ENCODE results near the gene GATA1. TPM values are rescaled to one million over a fixed set of nuclear protein-coding genes. Genes with fewer than 3 reads are reported as not detected.

The GATA1 gene
- polyA plus RNA-seq, 2 of the 4 experiments (the other 2 are of a cell fraction): not detected

DNA sequence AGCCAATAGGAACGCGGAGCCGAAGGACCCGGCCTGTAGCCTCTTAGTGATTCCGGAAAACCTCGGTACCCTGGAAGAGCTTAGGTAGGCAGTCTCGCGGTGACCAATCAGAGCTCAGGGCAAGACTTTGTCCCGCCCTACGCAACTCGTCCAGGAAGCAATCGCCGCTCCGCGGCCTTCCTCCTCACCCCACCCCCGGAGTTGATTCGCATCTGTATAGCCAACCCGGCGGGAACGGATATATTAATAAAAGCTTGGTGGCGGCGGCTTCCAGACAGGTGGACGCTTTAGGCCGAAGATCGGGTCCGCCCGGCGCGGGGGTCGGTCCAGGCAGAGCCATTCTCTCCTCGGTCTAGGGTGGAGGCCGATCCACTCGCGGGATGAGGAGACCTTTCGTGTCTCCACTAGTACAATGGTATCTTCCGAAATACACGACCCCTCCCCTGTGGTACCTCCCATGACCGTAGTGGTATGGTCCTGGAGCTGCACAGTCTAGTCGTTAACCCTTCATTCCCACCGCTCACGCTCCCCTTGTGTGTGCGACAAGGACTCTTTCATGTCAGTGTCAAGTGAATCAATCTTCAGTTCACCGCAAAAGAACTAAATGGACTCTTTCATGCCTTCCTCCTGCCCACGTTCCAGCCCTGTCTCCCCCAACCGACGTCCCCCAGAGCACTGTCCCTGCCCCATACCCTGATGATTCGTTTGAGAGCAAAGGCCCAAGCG, 49.0 kb upstream of the GATA1 start:
- Histone ChIP-seq H3K4me1 (peaks cover 6% of the 10 kb centered on the region), H3K9me3 (no peaks in the 10 kb centered on the region), H3K27ac (peak overlapping the region; percentile 93 to 97), H3K4me2 (peak overlapping the region; percentile 99), H3K4me3 (peak overlapping the region; percentile 76)
- peak; percentile 65 for FAIRE-seq
- ChIA-PET POLR2A (interaction anchor here (0.5 to 1.6 kb wide), 14 partner anchors 9 to 935 kb away, joined by 3 to 23 read pairs (median 4); partner anchors contain the start of genes HDAC6, OTUD5, PQBP1 and RBM3), CTCF (interaction anchor here (0.9 to 1.2 kb wide), 2 partner anchors 15 to 179 kb away, joined by 3 read pairs; no protein-coding TSS in a partner anchor)
- TF ChIP-seq, protein P1, sequence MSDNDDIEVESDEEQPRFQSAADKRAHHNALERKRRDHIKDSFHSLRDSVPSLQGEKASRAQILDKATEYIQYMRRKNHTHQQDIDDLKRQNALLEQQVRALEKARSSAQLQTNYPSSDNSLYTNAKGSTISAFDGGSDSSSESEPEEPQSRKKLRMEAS (IDR thresholded peaks at IDR 0.05): peak; percentile 57; the same call in 1 of the 2 replicates
- TF ChIP-seq PHF8 (IDR thresholded peaks at IDR 0.05; ENCODE audit: borderline replicate concordance, low read depth): peak; percentile 85
- 0 out of 2 replicates have a peak, but pooled peaks have one; percentile 35 for TF ChIP-seq GATA3 (IDR thresholded peaks at IDR 0.05; ENCODE audit: borderline replicate concordance)
- TF ChIP-seq JUN (IDR thresholded peaks at IDR 0.05): peak; percentile 43 to 88; a peak in 4 of 5 replicates
- no peak for TF ChIP-seq TP53 (CRISPR knock-in tag; IDR thresholded peaks at IDR 0.05)
- peak; percentile 52; the same call in 1 of the 2 replicates for TF ChIP-seq RFX5 (IDR thresholded peaks at IDR 0.05)
- no peak for TF ChIP-seq BHLHE40 (IDR thresholded peaks at IDR 0.05; ENCODE audit: low read depth, low read length)
- peak; percentile 37; the same call in 1 of the 2 replicates for TF ChIP-seq POLR2A (IDR thresholded peaks at IDR 0.05; ENCODE audit: low read length)
- TF ChIP-seq HOXB5 (CRISPR knock-in tag; IDR thresholded peaks at IDR 0.05): 0 out of 2 replicates have a peak, but pooled peaks have one; percentile 54
- TF ChIP-seq HOXA7 (CRISPR knock-in tag; IDR thresholded peaks at IDR 0.05): 0 out of 2 replicates have a peak, but pooled peaks have one; percentile 17
- peak; percentile 23; the same call in 1 of the 2 replicates for TF ChIP-seq EHF (CRISPR knock-in tag; IDR thresholded peaks at IDR 0.05)
- TF ChIP-seq ZNF302 (CRISPR knock-in tag; IDR thresholded peaks at IDR 0.05): no peak
- TF ChIP-seq FOSB (CRISPR knock-in tag; IDR thresholded peaks at IDR 0.05): 0 out of 2 replicates have a peak, but pooled peaks have one; percentile 52
- peak; percentile 77 for TF ChIP-seq MAFK (IDR thresholded peaks at IDR 0.05; ENCODE audit: partially characterized antibody)
- no peak for TF ChIP-seq EP300 (IDR thresholded peaks at IDR 0.05)
- WGBS (ENCODE audit: missing lambda C conversion rate): 4% methylated on average over 36 of the region's 48 CpGs
- peak; percentile 87 to 99 for DNase-seq (ENCODE audit: low read depth in 1 of 2, low spot score in 1 of 2)
- peak; percentile 100 for ATAC-seq

DNA sequence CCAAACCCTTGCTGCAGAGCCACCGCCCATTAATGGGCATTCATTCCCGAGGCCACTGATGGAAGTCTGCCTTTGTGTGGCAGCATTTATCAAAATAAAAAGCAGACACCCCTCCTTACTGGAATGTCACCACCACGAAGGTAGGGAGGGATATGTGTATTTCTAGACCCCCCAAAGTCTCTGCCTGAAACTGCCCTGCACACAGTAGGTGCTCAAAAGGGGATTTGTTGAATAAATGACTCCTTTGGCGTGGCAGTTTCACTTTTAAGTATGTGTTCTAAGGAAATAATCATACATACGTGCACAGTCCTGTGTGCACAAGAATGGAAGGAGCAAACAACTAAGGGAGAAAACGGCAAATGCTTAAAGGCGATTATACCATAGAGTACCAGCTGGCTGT, 48.5 kb upstream of the GATA1 start:
- H3K4me1 ChIP-seq: peaks cover 6% of the 10 kb centered on the region
- FAIRE-seq (no peak), ATAC-seq (no peak; a peak in 1 of 6 replicates), DNase-seq (ENCODE audit: low read depth in 1 of 2, low spot score in 1 of 2) (no peak)
- H3K27ac ChIP-seq: peak overlapping the region; percentile 93 to 97
- peak overlapping the region; percentile 76 for H3K4me3 ChIP-seq
- ChIA-PET CTCF (interaction anchor here (0.9 kb wide), 1 partner anchor 179 kb away, joined by 3 read pairs; no protein-coding TSS in a partner anchor), POLR2A (interaction anchor here (0.5 to 1.6 kb wide), 8 partner anchors 9 to 220 kb away, joined by 3 to 23 read pairs (median 7); partner anchors contain the start of genes HDAC6, OTUD5 and SUV39H1)
- TF ChIP-seq TFCP2L1 (CRISPR knock-in tag; IDR thresholded peaks at IDR 0.05): no peak
- TF ChIP-seq ZFP36 (IDR thresholded peaks at IDR 0.05; ENCODE audit: borderline replicate concordance, partially characterized antibody): no peak
- no peak for TF ChIP-seq MAFK (IDR thresholded peaks at IDR 0.05; ENCODE audit: partially characterized antibody)
- no peak for TF ChIP-seq PHF8 (IDR thresholded peaks at IDR 0.05; ENCODE audit: borderline replicate concordance, low read depth)
- no peak for TF ChIP-seq MYC (IDR thresholded peaks at IDR 0.05; ENCODE audit: borderline replicate concordance, low read length)
- TF ChIP-seq, protein P2, sequence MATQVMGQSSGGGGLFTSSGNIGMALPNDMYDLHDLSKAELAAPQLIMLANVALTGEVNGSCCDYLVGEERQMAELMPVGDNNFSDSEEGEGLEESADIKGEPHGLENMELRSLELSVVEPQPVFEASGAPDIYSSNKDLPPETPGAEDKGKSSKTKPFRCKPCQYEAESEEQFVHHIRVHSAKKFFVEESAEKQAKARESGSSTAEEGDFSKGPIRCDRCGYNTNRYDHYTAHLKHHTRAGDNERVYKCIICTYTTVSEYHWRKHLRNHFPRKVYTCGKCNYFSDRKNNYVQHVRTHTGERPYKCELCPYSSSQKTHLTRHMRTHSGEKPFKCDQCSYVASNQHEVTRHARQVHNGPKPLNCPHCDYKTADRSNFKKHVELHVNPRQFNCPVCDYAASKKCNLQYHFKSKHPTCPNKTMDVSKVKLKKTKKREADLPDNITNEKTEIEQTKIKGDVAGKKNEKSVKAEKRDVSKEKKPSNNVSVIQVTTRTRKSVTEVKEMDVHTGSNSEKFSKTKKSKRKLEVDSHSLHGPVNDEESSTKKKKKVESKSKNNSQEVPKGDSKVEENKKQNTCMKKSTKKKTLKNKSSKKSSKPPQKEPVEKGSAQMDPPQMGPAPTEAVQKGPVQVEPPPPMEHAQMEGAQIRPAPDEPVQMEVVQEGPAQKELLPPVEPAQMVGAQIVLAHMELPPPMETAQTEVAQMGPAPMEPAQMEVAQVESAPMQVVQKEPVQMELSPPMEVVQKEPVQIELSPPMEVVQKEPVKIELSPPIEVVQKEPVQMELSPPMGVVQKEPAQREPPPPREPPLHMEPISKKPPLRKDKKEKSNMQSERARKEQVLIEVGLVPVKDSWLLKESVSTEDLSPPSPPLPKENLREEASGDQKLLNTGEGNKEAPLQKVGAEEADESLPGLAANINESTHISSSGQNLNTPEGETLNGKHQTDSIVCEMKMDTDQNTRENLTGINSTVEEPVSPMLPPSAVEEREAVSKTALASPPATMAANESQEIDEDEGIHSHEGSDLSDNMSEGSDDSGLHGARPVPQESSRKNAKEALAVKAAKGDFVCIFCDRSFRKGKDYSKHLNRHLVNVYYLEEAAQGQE (IDR thresholded peaks at IDR 0.05): no peak
- TF ChIP-seq NFE2L2 (conservative IDR thresholded peaks at IDR 0.05; ENCODE audit: low read length): no peak
- TF ChIP-seq EHMT2 (IDR thresholded peaks at IDR 0.05; ENCODE audit: low read depth): no peak
- no peak for TF ChIP-seq EHF (CRISPR knock-in tag; IDR thresholded peaks at IDR 0.05)
- no peak for TF ChIP-seq RARB (CRISPR knock-in tag; IDR thresholded peaks at IDR 0.05)
- TF ChIP-seq ESRRA (IDR thresholded peaks at IDR 0.05; ENCODE audit: borderline replicate concordance, low read length): no peak
- TF ChIP-seq FOSL2 (IDR thresholded peaks at IDR 0.05): no peak
- no peak for TF ChIP-seq FOSL2 (CRISPR knock-in tag; IDR thresholded peaks at IDR 0.05)
- TF ChIP-seq, protein P3, sequence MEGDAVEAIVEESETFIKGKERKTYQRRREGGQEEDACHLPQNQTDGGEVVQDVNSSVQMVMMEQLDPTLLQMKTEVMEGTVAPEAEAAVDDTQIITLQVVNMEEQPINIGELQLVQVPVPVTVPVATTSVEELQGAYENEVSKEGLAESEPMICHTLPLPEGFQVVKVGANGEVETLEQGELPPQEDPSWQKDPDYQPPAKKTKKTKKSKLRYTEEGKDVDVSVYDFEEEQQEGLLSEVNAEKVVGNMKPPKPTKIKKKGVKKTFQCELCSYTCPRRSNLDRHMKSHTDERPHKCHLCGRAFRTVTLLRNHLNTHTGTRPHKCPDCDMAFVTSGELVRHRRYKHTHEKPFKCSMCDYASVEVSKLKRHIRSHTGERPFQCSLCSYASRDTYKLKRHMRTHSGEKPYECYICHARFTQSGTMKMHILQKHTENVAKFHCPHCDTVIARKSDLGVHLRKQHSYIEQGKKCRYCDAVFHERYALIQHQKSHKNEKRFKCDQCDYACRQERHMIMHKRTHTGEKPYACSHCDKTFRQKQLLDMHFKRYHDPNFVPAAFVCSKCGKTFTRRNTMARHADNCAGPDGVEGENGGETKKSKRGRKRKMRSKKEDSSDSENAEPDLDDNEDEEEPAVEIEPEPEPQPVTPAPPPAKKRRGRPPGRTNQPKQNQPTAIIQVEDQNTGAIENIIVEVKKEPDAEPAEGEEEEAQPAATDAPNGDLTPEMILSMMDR (IDR thresholded peaks at IDR 0.05): no peak
- no peak for TF ChIP-seq NPAS2 (CRISPR knock-in tag; IDR thresholded peaks at IDR 0.05; ENCODE audit: borderline replicate concordance)
- TF ChIP-seq ZC3H11A (IDR thresholded peaks at IDR 0.05): no peak
- no peak for TF ChIP-seq NR3C1 (IDR thresholded peaks at IDR 0.05)
- no peak for TF ChIP-seq RCOR1 (IDR thresholded peaks at IDR 0.05; ENCODE audit: low read depth, low read length)
- peak overlapping the region; percentile 99 for H3K4me2 ChIP-seq
- WGBS (ENCODE audit: missing lambda C conversion rate): 82% methylated on average over 5 of the region's 7 CpGs
- no peaks in the 10 kb centered on the region for H3K9me3 ChIP-seq
